Breast epithelium (tissue), 4 donors: ENCODE data around the gene PDGFA. TPM values are rescaled to one million over a fixed set of nuclear protein-coding genes. Genes with fewer than 3 reads are reported as not detected.

Source experiments
- DNase-seq, 2 donors: peaks; one replicate each; pipeline ENCODE4 v3.0.0-alpha.2; 2019; ENCODE audit warnings: low spot score in 2 of 2
- H3K27ac ChIP-seq, 2 donors: fragments of 200-600 bp; sonication (generic) in 1 of 2; one replicate each; pipeline ENCODE4 v1.5.1; 2016 to 2019; ENCODE audit warnings: mild to moderate bottlenecking in 1 of 2
- H3K27me3 ChIP-seq, 2 donors: fragments of 200-600 bp; sonication (generic) in 1 of 2; one replicate each; pipeline versions ENCODE4 v1.5.1 to v1.6.0; 2017 to 2019; ENCODE audit warnings: control low read depth in 1 of 2, mild to moderate bottlenecking in 1 of 2
- H3K36me3 ChIP-seq: fragments of 200-600 bp; one replicate; pipeline ENCODE4 v1.5.1; 2019
- H3K4me1 ChIP-seq, 2 donors: fragments of 200-600 bp; sonication (generic); one replicate each; pipeline ENCODE4 v1.5.1; 2016 to 2019; ENCODE audit warnings: control low read depth in 1 of 2
- H3K4me3 ChIP-seq, 3 donors: fragments of 200-600 bp; sonication (generic); 1 replicate in 2 of 3; 2 replicates in 1 of 3; pipeline ENCODE4 v1.5.1; 2016 to 2019; ENCODE audit warnings: mild to moderate bottlenecking in 3 of 3, moderate library complexity in 2 of 3
- H3K9me3 ChIP-seq, 2 donors: fragments of 200-600 bp; sonication (generic) in 1 of 2; one replicate each; pipeline ENCODE4 v1.5.1; 2016 to 2019; ENCODE audit warnings: control low read depth in 1 of 2
- CTCF ChIP-seq, 3 donors: fragments of 450-650 bp; IDR thresholded peaks; one replicate each; pipeline ENCODE4 v1.5.1; 2016 to 2017; ENCODE audit warnings: antibody characterized with exemption in 3 of 3, mild to moderate bottlenecking in 3 of 3, moderate library complexity in 3 of 3
- POLR2A ChIP-seq: fragments of 450-650 bp; IDR thresholded peaks from one replicate; pipeline ENCODE4 v1.6.1; 2016; ENCODE audit warnings: antibody characterized with exemption, mild to moderate bottlenecking, moderate library complexity
- POLR2AphosphoS5 ChIP-seq, 3 donors: sonication (generic); formaldehyde crosslinking; IDR thresholded peaks; one replicate each; pipeline ENCODE4 v1.6.1; 2017; ENCODE audit warnings: antibody characterized with exemption in 3 of 3
- intact Hi-C: fragments of 100-400 bp; cut with DNase I; formaldehyde crosslinking; loops from one replicate; pipeline ENCODE4 v1.15.1; 2023; ENCODE audit warnings: low total_unique reads
- total RNA-seq, 3 donors: library from RNA; depleted of rRNA; stranded (reverse); fragments of >200 nt; gene quantifications; one replicate each; pipeline ENCODE4 v1.1.0, GENCODE V29; 2016

Gene PDGFA
- total RNA-seq, 3 donors from 2014 or later, result 19.8 to 33.4 (median 31.2) TPM

DNA sequence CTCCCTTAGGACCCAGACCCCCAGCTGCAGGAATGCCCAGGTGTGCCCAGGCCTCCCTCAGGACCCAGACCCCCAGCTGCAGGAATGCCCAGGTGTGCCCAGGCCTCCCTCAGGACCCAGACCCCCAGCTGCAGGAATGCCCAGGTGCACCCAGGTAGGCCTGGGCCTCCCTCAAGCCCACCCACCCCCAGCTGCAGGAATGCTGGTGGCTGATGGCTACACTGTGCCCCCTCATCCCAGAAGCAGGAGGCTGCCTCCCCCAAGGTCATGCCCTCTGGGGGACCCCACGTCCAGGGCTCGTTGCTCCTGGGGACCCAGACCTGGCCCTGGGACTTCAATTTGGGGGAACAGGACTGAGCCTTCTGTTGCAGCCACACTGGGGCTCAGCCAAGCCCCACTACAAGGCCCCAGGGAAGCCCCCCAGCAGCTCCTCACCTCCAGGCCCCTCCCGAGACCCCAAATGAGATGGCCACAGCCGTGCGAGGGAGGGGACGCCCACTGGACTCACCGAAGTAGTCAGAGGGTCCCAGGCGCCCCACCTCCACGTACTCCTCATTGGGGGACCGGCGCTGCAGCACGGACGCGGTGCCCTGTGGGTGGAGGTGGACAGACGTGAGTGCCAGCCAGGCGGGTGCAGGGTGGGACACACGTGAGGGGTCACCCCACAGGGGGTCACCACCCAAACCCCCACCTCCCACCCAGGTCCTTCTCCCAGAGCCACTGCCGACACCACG is 31.4 kb upstream of the PDGFA start:
- Histone ChIP-seq H3K36me3 (no peaks in the 10 kb centered on the region), H3K9me3 (no peaks in the 10 kb centered on the region), H3K4me3 (no peak overlapping the region), H3K27ac (no peak overlapping the region), H3K27me3 (no peaks in the 10 kb centered on the region), H3K4me1 (no peaks in the 10 kb centered on the region)
- DNase-seq, result no peak
- TF ChIP-seq POLR2A, result no peak
- TF ChIP-seq CTCF (IDR thresholded peaks at IDR 0.05), result no peak
- no peak for TF ChIP-seq POLR2AphosphoS5 (IDR thresholded peaks at IDR 0.05)
- intact Hi-C loops, result no loop called here

DNA sequence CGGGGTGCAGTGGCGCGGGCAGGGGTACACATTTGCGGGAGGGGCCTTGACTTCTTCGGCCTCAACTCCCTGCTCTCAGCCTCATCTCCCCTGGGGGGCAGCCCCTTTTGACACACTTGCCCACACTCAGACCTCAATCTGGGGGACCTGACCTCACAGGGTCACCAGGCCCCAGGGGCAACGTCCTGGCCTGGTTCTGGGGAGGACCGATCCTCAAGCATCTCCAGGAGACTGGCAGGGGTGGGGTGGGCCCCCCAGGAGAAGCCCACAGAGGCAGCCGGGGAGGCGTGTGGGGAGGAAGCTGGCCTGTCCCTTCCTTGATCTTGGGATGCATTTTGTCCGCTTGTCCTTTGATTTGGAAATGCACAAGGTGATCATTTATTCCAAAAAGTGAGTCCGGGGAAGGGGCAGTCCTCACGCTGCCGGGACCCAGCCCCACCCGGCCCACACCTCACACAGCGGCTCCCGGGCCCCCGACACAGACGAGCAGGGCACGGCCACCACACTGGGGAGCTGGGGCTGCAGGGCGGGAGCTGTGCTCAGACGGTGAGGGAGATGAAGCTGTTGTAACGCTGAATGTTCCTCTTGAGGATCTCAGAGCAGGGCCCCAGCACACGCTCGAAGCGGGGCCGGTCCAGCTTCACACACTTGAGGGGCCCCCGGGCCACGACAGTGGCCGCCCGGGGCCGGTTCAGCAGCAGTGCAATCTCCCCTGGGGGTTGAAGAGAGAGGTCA is 30.4 kb upstream of the PDGFA start:
- DNase-seq, result no peak
- H3K27me3 ChIP-seq, result no peaks in the 10 kb centered on the region
- H3K9me3 ChIP-seq, result no peaks in the 10 kb centered on the region
- no peak overlapping the region for H3K27ac ChIP-seq
- TF ChIP-seq CTCF (IDR thresholded peaks at IDR 0.05), result no peak
- no peak for TF ChIP-seq POLR2A
- no peak for TF ChIP-seq POLR2AphosphoS5 (IDR thresholded peaks at IDR 0.05)
- H3K4me1 ChIP-seq, result no peaks in the 10 kb centered on the region
- intact Hi-C loops, result no loop called here
- no peak overlapping the region for H3K4me3 ChIP-seq
- no peaks in the 10 kb centered on the region for H3K36me3 ChIP-seq

DNA sequence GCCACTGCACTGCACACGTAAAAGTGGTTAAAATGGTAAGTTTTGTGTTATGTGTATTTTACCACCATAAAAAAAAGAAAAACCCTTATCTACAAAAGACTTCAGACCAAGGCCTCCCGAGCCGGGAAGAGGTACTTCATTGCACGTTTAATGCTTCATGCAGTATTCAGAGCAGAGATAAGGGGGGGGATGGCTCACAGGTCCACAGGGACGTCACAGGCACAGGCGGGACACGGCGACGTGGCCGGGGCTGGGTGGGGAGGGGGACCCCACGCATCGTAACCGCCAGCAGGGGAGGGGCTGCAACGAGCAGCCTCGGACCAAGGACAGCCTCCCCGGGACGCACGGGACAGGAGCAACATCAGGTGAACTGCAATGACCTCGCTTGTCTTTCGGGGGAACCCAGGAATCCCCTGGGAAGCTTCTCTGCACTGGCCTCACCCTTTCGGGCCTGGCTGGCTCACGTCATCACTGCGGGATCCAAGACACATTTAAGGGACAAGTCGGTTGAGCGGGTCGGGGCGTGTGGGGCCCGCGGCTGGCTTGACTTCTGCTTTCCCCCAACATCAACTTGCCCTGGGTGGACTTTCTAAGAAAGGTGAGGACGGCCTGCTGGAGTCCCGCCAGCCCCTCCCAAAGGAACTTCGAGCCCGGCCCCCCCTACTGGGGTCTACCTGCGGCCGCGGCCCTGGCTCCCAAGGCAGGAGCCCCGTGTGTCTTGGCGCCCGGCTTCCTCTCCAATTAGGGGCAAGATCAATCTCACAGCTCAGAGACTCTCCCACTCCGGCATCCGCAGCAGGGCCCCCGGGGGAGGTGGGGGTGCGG is 29.6 kb upstream of the PDGFA start:
- H3K4me1 ChIP-seq, result no peaks in the 10 kb centered on the region
- no peaks in the 10 kb centered on the region for H3K36me3 ChIP-seq
- no peak for DNase-seq
- H3K4me3 ChIP-seq, result no peak overlapping the region
- no peaks in the 10 kb centered on the region for H3K27me3 ChIP-seq
- TF ChIP-seq POLR2A (no peak), POLR2AphosphoS5 (IDR thresholded peaks at IDR 0.05) (no peak), CTCF (IDR thresholded peaks at IDR 0.05) (no peak)
- H3K9me3 ChIP-seq, result no peaks in the 10 kb centered on the region
- intact Hi-C loops, result no loop called here
- no peak overlapping the region for H3K27ac ChIP-seq

DNA sequence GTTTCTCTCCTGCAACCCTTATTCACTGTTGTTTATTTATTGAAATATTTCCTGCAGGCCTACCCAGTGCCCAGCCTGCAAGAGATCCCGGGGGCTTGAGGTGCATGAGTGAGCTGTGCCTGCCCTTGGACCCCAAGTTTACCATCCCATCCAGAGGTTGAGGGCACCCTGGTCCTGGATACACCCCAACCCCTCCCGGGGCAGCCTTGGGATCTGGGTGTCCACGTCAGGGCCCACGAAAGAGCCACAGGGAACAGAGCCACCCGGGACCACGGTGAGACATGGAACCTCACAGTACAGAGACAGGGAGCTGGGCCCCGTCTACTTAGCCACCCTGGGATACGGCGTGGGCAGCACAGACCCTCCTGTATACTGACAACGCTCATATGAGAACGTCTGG is 28.8 kb upstream of the PDGFA start:
- no peaks in the 10 kb centered on the region for H3K27me3 ChIP-seq
- H3K9me3 ChIP-seq, result no peaks in the 10 kb centered on the region
- no peak for DNase-seq
- H3K4me3 ChIP-seq, result no peak overlapping the region
- intact Hi-C loops, result no loop called here
- H3K4me1 ChIP-seq, result no peaks in the 10 kb centered on the region
- no peaks in the 10 kb centered on the region for H3K36me3 ChIP-seq
- no peak overlapping the region for H3K27ac ChIP-seq
- TF ChIP-seq CTCF (IDR thresholded peaks at IDR 0.05) (no peak), POLR2A (no peak), POLR2AphosphoS5 (IDR thresholded peaks at IDR 0.05) (no peak)

- intact Hi-C loops, result no loop called here
- H3K36me3 ChIP-seq, result no peaks in the 10 kb centered on the region
- TF ChIP-seq POLR2AphosphoS5 (IDR thresholded peaks at IDR 0.05) (no peak), CTCF (IDR thresholded peaks at IDR 0.05) (no peak), POLR2A (no peak)
- no peaks in the 10 kb centered on the region for H3K4me1 ChIP-seq
- H3K9me3 ChIP-seq, result peaks cover 0 to 4% of the 10 kb centered on the region in 2 donors
- DNase-seq, result no peak
- H3K27ac ChIP-seq, result no peak overlapping the region
- H3K27me3 ChIP-seq, result no peaks in the 10 kb centered on the region
- H3K4me3 ChIP-seq, result no peak overlapping the region
Observed at GRCh38 chr7:545470-545869, 25.8 kb upstream of the PDGFA start.
